Uterus (tissue), 4 donors: ENCODE results near the gene ARID3B. TPM values are rescaled to one million over a fixed set of nuclear protein-coding genes. Genes with fewer than 3 reads are reported as not detected.

Source experiments
- DNase-seq, 2 donors: peaks; one replicate each; pipeline ENCODE4 v3.0.0-alpha.2; 2019 to 2020
- H3K27ac ChIP-seq, 2 donors: fragments of 200-600 bp; sonication (generic); 1 replicate in 1 of 2; 2 replicates in 1 of 2; pipeline ENCODE4 v1.5.1; 2016 to 2018
- H3K27me3 ChIP-seq, 2 donors: fragments of 200-600 bp; sonication (generic); one replicate each; pipeline ENCODE4 v1.5.1; 2018 to 2019; ENCODE audit warnings: control low read depth in 1 of 2
- H3K36me3 ChIP-seq, 2 donors: fragments of 200-600 bp; sonication (generic); one replicate each; pipeline ENCODE4 v1.5.1; 2019; ENCODE audit warnings: control low read depth in 1 of 2
- H3K4me1 ChIP-seq, 2 donors: fragments of 200-600 bp; sonication (generic); one replicate each; pipeline ENCODE4 v1.5.1; 2018 to 2019; ENCODE audit warnings: control low read depth in 1 of 2
- H3K4me3 ChIP-seq, 2 donors: fragments of 200-600 bp; sonication (generic); 1 replicate in 1 of 2; 2 replicates in 1 of 2; pipeline ENCODE4 v1.5.1; 2018 to 2019; ENCODE audit warnings: mild to moderate bottlenecking in 1 of 2
- H3K9me3 ChIP-seq, 2 donors: fragments of 200-600 bp; sonication (generic); one replicate each; pipeline ENCODE4 v1.5.1; 2019; ENCODE audit warnings: control low read depth in 1 of 2
- POLR2A ChIP-seq, 2 donors: fragments of 450-650 bp; IDR thresholded peaks; one replicate each; pipeline ENCODE4 v1.6.1; 2016; ENCODE audit warnings: antibody characterized with exemption in 2 of 2, mild to moderate bottlenecking in 1 of 2, moderate library complexity in 1 of 2
- intact Hi-C: fragments of 100-400 bp; cut with DNase I; formaldehyde crosslinking; loops from one replicate; pipeline ENCODE4 v1.15.1; 2023; ENCODE audit warnings: low total_unique reads
- total RNA-seq, 4 donors: library from RNA; depleted of rRNA in 3 of 4; stranded (reverse); fragments of >200 nt in 3 of 4; gene quantifications; one replicate each; pipeline versions ENCODE4 v1.1.0 to v1.2.4, GENCODE V29; 2014 to 2023
- TF ChIP-seq, protein P1 (sequence below), 4 experiments: fragments of 200-600 bp in 2 of 4; fragments of 450-650 bp in 2 of 4; sonication (generic) in 2 of 4; IDR thresholded peaks; one replicate each; pipeline ENCODE4 v1.5.1; 2016 to 2019; ENCODE audit warnings: antibody characterized with exemption in 4 of 4, mild to moderate bottlenecking in 2 of 4, moderate library complexity in 1 of 4
- donor health status: DM: yes; HTN: yes; CAD: no.

ARID3B gene
- total RNA-seq, 4 donors from 2014 or later, result 1.5 to 8.8 (median 3.7) TPM

DNA sequence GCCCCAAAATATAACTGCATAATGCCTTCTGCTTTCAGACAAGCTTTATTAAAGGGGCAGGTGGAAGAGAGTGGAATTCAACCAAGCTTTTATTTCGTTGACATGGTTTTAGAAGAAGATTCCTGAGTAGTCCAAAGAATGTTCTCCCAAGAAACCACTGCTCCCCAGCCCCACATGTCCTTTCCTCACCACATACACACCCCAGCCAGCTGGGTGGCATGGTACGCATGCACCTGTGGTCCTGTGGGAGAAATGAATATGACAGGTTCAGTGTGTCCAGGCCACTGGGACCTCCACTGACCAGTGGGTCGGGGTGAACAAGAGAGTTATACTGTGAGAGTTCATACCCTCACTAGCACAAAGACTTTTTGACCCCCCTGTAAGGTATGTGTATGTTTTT lies 30.2 kb downstream of the ARID3B start:
- no peak for DNase-seq
- intact Hi-C loops, result no loop called here
- Histone ChIP-seq H3K36me3 (no peaks in the 10 kb centered on the region), H3K9me3 (no peaks in the 10 kb centered on the region), H3K27ac (no peak overlapping the region), H3K27me3 (no peaks in the 10 kb centered on the region), H3K4me3 (no peak overlapping the region), H3K4me1 (peaks cover 0 to 10% of the 10 kb centered on the region in 2 donors)
- TF ChIP-seq POLR2A (IDR thresholded peaks at IDR 0.05), result no peak
- TF ChIP-seq, protein P1, sequence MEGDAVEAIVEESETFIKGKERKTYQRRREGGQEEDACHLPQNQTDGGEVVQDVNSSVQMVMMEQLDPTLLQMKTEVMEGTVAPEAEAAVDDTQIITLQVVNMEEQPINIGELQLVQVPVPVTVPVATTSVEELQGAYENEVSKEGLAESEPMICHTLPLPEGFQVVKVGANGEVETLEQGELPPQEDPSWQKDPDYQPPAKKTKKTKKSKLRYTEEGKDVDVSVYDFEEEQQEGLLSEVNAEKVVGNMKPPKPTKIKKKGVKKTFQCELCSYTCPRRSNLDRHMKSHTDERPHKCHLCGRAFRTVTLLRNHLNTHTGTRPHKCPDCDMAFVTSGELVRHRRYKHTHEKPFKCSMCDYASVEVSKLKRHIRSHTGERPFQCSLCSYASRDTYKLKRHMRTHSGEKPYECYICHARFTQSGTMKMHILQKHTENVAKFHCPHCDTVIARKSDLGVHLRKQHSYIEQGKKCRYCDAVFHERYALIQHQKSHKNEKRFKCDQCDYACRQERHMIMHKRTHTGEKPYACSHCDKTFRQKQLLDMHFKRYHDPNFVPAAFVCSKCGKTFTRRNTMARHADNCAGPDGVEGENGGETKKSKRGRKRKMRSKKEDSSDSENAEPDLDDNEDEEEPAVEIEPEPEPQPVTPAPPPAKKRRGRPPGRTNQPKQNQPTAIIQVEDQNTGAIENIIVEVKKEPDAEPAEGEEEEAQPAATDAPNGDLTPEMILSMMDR (IDR thresholded peaks at IDR 0.05), result no peak

GRCh38 chr15:74573987-74574386 lies 33.0 kb downstream of the ARID3B start:
- no peak for DNase-seq
- H3K36me3 ChIP-seq, result no peaks in the 10 kb centered on the region
- peaks cover 0 to 10% of the 10 kb centered on the region in 2 donors for H3K4me1 ChIP-seq
- intact Hi-C loops, result no loop called here
- H3K27me3 ChIP-seq, result no peaks in the 10 kb centered on the region
- H3K9me3 ChIP-seq, result no peaks in the 10 kb centered on the region
- no peak overlapping the region for H3K27ac ChIP-seq
- H3K4me3 ChIP-seq, result no peak overlapping the region
- TF ChIP-seq POLR2A (IDR thresholded peaks at IDR 0.05), result no peak
- TF ChIP-seq, protein P1 (IDR thresholded peaks at IDR 0.05), result no peak

GRCh38 chr15:74578496-74578994 lies 37.5 kb downstream of the ARID3B start:
- intact Hi-C loops, result no loop called here
- TF ChIP-seq, protein P1 (IDR thresholded peaks at IDR 0.05), result no peak
- no peak for TF ChIP-seq POLR2A (IDR thresholded peaks at IDR 0.05)
- DNase-seq, result no peak
- H3K9me3 ChIP-seq, result no peaks in the 10 kb centered on the region
- no peaks in the 10 kb centered on the region for H3K27me3 ChIP-seq
- H3K36me3 ChIP-seq, result no peaks in the 10 kb centered on the region
- no peaks in the 10 kb centered on the region for H3K4me1 ChIP-seq
- no peak overlapping the region for H3K27ac ChIP-seq
- H3K4me3 ChIP-seq, result no peak overlapping the region

GRCh38 chr15:74579001-74579400 lies 38.0 kb downstream of the ARID3B start:
- no peaks in the 10 kb centered on the region for H3K36me3 ChIP-seq
- no peak for TF ChIP-seq POLR2A (IDR thresholded peaks at IDR 0.05)
- TF ChIP-seq, protein P1 (IDR thresholded peaks at IDR 0.05), result no peak
- no peak overlapping the region for H3K4me3 ChIP-seq
- no peak overlapping the region for H3K27ac ChIP-seq
- H3K9me3 ChIP-seq, result no peaks in the 10 kb centered on the region
- no peaks in the 10 kb centered on the region for H3K4me1 ChIP-seq
- intact Hi-C loops, result no loop called here
- DNase-seq, result no peak
- H3K27me3 ChIP-seq, result no peaks in the 10 kb centered on the region

DNA sequence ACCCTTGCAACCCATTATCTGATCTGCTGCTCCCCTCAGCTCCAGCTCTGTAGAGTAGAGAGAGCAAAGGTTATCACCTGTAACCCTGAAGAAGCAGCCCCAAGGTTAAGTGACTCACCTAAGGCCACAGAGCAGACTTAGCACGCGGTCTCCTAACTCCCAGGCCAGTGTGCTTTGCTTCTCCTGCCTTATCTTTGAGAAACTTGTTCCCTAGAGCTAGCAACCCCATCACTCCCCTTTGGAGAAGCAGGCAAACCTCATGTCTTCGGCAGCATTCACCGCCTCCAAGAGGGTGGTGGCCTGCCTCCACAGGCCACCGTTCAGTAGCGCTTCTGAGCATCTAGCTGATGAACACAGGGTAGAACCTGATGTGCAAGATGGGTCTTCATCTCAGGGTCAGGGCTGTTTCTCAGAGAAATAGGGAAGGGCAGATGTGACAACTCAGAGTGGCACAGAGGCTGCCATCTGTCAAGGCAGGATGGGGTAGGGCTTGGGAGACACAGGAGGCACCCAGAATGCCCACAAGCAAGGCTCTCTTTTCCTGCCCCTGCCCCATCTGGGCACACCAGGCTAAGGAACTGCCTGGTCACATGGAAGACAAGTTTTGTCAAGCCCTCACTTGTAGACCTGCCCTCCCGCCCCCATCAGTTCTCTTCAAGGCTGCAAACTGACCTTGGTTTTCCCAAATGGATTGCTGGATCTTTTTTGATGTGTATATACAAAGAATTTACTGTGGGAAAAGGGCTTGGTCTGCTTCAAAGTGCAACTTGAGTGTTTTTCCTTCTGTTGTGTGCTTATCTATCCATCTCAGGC lies 39.7 kb downstream of the ARID3B start:
- no peak for DNase-seq

More for the DNA sequence above, 39.7 kb downstream of the ARID3B start:
- Histone ChIP-seq H3K4me1 (no peaks in the 10 kb centered on the region), H3K4me3 (no peak overlapping the region), H3K36me3 (no peaks in the 10 kb centered on the region), H3K27me3 (no peaks in the 10 kb centered on the region), H3K9me3 (no peaks in the 10 kb centered on the region), H3K27ac (no peak overlapping the region)
- TF ChIP-seq, protein P1 (IDR thresholded peaks at IDR 0.05), result no peak
- TF ChIP-seq POLR2A (IDR thresholded peaks at IDR 0.05), result no peak
- intact Hi-C loops, result no loop called here
